ENCODE measurements around the gene RGMB. TPM values are rescaled to one million over a fixed set of nuclear protein-coding genes. Genes with fewer than 3 reads are reported as not detected.

The RGMB gene
- total and polyA plus RNA-seq, 2 of the 13 experiments (the other 11 are each of a cell fraction or from before 2014, with no cell fraction given) = 3.0 to 3.8 TPM

DNA sequence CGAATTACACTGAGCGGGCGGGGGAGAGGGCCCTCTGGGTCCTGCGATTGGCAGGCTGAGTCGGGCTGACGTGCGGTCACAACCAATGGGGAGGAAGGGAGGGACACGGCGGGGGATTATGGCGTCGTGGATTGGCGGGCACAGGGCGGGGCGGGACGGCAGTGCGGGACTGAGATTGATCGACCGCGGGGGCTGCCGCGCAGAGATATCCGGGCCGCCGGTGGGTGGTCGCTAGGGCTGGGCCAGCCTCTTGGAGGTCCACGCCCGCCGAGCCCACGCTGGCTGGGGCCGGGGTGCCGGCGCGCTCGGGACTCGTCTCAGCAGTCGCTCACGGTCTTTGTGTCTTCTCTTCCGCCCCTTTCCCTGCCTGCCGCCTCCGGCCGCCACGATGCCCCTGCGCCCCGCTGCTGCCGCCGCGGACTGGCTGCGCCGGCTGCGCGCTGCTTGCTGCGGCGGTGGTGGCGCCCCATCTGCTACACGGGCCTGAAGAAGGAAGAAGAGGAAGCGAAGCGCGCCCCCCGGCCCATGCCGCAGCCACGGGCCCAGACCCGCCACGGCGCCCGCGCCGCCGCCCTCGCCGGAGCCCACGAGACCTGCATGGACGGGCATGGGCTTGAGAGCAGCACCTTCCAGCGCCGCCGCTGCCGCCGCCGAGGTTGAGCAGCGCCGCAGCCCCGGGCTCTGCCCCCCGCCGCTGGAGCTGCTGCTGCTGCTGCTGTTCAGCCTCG, at the start of gene RGMB (continued):
- TF ChIP-seq, protein P1, sequence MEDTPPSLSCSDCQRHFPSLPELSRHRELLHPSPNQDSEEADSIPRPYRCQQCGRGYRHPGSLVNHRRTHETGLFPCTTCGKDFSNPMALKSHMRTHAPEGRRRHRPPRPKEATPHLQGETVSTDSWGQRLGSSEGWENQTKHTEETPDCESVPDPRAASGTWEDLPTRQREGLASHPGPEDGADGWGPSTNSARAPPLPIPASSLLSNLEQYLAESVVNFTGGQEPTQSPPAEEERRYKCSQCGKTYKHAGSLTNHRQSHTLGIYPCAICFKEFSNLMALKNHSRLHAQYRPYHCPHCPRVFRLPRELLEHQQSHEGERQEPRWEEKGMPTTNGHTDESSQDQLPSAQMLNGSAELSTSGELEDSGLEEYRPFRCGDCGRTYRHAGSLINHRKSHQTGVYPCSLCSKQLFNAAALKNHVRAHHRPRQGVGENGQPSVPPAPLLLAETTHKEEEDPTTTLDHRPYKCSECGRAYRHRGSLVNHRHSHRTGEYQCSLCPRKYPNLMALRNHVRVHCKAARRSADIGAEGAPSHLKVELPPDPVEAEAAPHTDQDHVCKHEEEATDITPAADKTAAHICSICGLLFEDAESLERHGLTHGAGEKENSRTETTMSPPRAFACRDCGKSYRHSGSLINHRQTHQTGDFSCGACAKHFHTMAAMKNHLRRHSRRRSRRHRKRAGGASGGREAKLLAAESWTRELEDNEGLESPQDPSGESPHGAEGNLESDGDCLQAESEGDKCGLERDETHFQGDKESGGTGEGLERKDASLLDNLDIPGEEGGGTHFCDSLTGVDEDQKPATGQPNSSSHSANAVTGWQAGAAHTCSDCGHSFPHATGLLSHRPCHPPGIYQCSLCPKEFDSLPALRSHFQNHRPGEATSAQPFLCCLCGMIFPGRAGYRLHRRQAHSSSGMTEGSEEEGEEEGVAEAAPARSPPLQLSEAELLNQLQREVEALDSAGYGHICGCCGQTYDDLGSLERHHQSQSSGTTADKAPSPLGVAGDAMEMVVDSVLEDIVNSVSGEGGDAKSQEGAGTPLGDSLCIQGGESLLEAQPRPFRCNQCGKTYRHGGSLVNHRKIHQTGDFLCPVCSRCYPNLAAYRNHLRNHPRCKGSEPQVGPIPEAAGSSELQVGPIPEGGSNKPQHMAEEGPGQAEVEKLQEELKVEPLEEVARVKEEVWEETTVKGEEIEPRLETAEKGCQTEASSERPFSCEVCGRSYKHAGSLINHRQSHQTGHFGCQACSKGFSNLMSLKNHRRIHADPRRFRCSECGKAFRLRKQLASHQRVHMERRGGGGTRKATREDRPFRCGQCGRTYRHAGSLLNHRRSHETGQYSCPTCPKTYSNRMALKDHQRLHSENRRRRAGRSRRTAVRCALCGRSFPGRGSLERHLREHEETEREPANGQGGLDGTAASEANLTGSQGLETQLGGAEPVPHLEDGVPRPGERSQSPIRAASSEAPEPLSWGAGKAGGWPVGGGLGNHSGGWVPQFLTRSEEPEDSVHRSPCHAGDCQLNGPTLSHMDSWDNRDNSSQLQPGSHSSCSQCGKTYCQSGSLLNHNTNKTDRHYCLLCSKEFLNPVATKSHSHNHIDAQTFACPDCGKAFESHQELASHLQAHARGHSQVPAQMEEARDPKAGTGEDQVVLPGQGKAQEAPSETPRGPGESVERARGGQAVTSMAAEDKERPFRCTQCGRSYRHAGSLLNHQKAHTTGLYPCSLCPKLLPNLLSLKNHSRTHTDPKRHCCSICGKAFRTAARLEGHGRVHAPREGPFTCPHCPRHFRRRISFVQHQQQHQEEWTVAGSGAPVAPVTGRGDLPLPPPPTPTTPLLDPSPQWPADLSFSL (CRISPR knock-in tag; IDR thresholded peaks at IDR 0.05) = no peak
- 0 out of 2 replicates have a peak, but pooled peaks have one; percentile 32 for TF ChIP-seq RELA (CRISPR knock-in tag; IDR thresholded peaks at IDR 0.05)
- TF ChIP-seq POLR2AphosphoS5 (IDR thresholded peaks at IDR 0.05; ENCODE audit: low read depth, low read length) = peak; percentile 52
- peak; percentile 27 for TF ChIP-seq YY1 (IDR thresholded peaks at IDR 0.05; ENCODE audit: insufficient read depth, insufficient replicate concordance, low read depth, low read length)
- no peak for TF ChIP-seq SP1 (IDR thresholded peaks at IDR 0.05)
- TF ChIP-seq SP1 (CRISPR knock-in tag; IDR thresholded peaks at IDR 0.05) = peak; percentile 51; the same call in 1 of the 2 replicates
- TF ChIP-seq, protein P2, sequence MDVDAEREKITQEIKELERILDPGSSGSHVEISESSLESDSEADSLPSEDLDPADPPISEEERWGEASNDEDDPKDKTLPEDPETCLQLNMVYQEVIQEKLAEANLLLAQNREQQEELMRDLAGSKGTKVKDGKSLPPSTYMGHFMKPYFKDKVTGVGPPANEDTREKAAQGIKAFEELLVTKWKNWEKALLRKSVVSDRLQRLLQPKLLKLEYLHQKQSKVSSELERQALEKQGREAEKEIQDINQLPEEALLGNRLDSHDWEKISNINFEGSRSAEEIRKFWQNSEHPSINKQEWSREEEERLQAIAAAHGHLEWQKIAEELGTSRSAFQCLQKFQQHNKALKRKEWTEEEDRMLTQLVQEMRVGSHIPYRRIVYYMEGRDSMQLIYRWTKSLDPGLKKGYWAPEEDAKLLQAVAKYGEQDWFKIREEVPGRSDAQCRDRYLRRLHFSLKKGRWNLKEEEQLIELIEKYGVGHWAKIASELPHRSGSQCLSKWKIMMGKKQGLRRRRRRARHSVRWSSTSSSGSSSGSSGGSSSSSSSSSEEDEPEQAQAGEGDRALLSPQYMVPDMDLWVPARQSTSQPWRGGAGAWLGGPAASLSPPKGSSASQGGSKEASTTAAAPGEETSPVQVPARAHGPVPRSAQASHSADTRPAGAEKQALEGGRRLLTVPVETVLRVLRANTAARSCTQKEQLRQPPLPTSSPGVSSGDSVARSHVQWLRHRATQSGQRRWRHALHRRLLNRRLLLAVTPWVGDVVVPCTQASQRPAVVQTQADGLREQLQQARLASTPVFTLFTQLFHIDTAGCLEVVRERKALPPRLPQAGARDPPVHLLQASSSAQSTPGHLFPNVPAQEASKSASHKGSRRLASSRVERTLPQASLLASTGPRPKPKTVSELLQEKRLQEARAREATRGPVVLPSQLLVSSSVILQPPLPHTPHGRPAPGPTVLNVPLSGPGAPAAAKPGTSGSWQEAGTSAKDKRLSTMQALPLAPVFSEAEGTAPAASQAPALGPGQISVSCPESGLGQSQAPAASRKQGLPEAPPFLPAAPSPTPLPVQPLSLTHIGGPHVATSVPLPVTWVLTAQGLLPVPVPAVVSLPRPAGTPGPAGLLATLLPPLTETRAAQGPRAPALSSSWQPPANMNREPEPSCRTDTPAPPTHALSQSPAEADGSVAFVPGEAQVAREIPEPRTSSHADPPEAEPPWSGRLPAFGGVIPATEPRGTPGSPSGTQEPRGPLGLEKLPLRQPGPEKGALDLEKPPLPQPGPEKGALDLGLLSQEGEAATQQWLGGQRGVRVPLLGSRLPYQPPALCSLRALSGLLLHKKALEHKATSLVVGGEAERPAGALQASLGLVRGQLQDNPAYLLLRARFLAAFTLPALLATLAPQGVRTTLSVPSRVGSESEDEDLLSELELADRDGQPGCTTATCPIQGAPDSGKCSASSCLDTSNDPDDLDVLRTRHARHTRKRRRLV (CRISPR knock-in tag; IDR thresholded peaks at IDR 0.05) = 0 out of 2 replicates have a peak, but pooled peaks have one; percentile 54
- TF ChIP-seq MEIS2 (CRISPR knock-in tag; IDR thresholded peaks at IDR 0.05) = peak; percentile 31; the same call in 1 of the 2 replicates
- TF ChIP-seq, protein P3, sequence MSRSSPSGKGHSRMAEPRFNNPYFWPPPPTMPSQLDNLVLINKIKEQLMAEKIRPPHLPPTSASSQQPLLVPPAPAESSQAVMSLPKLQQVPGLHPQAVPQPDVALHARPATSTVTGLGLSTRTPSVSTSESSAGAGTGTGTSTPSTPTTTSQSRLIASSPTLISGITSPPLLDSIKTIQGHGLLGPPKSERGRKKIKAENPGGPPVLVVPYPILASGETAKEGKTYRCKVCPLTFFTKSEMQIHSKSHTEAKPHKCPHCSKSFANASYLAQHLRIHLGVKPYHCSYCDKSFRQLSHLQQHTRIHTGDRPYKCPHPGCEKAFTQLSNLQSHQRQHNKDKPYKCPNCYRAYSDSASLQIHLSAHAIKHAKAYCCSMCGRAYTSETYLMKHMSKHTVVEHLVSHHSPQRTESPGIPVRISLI (CRISPR knock-in tag; IDR thresholded peaks at IDR 0.05; ENCODE audit: borderline replicate concordance) = no peak

Measured in HepG2 (cell line).